ENCODE results near the gene TWF2. TPM values are rescaled to one million over a fixed set of nuclear protein-coding genes. Genes with fewer than 3 reads are reported as not detected.

The TWF2 gene
- total and polyA plus RNA-seq, 2 of the 13 experiments (the other 11 are each of a cell fraction or from before 2014, with no cell fraction given), result 45.5 to 108 TPM

DNA sequence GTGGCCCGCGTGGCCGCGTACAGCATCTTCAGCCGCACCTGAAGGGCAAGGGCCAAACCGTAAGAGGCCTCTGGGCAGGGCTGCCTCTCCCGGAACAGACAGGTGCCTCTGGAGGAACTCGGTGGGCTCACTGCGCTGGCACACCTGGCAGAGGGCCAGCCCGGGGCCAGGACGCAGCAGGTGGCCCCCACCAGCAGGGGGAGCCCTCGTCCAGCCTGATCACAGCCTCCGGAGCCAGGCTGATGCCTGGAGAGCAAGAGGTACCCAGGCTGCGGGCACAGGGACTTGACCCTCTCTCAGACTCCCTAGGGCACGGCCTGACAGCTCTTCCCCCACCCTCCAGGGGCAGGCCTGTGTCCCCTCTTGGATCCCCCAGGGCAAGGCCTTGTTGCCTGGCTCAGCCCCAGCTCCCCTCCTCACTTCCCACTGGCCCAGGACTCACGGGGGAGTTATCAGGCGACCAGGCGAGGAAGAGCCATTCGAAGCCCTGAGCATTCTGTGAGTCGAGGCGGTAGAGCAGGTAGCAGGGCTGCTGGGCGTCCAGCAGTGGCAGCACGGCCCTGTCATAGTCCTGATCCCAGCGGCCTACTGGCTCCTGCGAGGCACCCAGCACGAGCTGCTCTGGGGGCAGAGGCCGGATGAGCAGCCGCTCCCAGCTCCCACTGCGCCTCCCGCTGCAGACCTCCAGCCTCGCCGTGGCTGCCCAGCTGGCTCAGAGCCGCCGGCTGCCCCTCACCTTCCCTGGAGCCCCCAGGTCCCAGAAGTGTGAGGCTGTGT lies 7.3 kb downstream of the TWF2 start (continued):
- TF ChIP-seq, protein P1, sequence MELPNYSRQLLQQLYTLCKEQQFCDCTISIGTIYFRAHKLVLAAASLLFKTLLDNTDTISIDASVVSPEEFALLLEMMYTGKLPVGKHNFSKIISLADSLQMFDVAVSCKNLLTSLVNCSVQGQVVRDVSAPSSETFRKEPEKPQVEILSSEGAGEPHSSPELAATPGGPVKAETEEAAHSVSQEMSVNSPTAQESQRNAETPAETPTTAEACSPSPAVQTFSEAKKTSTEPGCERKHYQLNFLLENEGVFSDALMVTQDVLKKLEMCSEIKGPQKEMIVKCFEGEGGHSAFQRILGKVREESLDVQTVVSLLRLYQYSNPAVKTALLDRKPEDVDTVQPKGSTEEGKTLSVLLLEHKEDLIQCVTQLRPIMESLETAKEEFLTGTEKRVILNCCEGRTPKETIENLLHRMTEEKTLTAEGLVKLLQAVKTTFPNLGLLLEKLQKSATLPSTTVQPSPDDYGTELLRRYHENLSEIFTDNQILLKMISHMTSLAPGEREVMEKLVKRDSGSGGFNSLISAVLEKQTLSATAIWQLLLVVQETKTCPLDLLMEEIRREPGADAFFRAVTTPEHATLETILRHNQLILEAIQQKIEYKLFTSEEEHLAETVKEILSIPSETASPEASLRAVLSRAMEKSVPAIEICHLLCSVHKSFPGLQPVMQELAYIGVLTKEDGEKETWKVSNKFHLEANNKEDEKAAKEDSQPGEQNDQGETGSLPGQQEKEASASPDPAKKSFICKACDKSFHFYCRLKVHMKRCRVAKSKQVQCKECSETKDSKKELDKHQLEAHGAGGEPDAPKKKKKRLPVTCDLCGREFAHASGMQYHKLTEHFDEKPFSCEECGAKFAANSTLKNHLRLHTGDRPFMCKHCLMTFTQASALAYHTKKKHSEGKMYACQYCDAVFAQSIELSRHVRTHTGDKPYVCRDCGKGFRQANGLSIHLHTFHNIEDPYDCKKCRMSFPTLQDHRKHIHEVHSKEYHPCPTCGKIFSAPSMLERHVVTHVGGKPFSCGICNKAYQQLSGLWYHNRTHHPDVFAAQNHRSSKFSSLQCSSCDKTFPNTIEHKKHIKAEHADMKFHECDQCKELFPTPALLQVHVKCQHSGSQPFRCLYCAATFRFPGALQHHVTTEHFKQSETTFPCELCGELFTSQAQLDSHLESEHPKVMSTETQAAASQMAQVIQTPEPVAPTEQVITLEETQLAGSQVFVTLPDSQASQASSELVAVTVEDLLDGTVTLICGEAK (IDR thresholded peaks at IDR 0.05), result no peak
- TF ChIP-seq, protein P1 (CRISPR knock-in tag; IDR thresholded peaks at IDR 0.05), result no peak
- TF ChIP-seq, protein P2, sequence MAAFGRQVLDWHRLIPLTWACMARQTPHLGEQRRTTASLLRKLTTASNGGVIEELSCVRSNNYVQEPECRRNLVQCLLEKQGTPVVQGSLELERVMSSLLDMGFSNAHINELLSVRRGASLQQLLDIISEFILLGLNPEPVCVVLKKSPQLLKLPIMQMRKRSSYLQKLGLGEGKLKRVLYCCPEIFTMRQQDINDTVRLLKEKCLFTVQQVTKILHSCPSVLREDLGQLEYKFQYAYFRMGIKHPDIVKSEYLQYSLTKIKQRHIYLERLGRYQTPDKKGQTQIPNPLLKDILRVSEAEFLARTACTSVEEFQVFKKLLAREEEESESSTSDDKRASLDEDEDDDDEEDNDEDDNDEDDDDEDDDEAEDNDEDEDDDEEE (CRISPR knock-in tag; IDR thresholded peaks at IDR 0.05), result no peak
- TF ChIP-seq ZNF44 (CRISPR knock-in tag; IDR thresholded peaks at IDR 0.05) (no peak), YEATS4 (CRISPR knock-in tag; IDR thresholded peaks at IDR 0.05; ENCODE audit: borderline replicate concordance) (no peak), PAF1 (CRISPR knock-in tag; IDR thresholded peaks at IDR 0.05) (no peak), NFKB2 (CRISPR knock-in tag; IDR thresholded peaks at IDR 0.05; ENCODE audit: borderline replicate concordance) (no peak), ZNF570 (CRISPR knock-in tag; IDR thresholded peaks at IDR 0.05; ENCODE audit: borderline replicate concordance) (no peak), ZNF746 (CRISPR knock-in tag; IDR thresholded peaks at IDR 0.05) (no peak)
- TF ChIP-seq, protein P3, sequence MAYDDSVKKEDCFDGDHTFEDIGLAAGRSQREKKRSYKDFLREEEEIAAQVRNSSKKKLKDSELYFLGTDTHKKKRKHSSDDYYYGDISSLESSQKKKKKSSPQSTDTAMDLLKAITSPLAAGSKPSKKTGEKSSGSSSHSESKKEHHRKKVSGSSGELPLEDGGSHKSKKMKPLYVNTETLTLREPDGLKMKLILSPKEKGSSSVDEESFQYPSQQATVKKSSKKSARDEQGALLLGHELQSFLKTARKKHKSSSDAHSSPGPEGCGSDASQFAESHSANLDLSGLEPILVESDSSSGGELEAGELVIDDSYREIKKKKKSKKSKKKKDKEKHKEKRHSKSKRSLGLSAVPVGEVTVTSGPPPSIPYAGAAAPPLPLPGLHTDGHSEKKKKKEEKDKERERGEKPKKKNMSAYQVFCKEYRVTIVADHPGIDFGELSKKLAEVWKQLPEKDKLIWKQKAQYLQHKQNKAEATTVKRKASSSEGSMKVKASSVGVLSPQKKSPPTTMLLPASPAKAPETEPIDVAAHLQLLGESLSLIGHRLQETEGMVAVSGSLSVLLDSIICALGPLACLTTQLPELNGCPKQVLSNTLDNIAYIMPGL (CRISPR knock-in tag; IDR thresholded peaks at IDR 0.05; ENCODE audit: borderline replicate concordance in 1 of 2, low read depth in 1 of 2), result 0 out of 4 replicates have a peak, but pooled peaks have one; percentile 45 to 46
- TF ChIP-seq, protein P4, sequence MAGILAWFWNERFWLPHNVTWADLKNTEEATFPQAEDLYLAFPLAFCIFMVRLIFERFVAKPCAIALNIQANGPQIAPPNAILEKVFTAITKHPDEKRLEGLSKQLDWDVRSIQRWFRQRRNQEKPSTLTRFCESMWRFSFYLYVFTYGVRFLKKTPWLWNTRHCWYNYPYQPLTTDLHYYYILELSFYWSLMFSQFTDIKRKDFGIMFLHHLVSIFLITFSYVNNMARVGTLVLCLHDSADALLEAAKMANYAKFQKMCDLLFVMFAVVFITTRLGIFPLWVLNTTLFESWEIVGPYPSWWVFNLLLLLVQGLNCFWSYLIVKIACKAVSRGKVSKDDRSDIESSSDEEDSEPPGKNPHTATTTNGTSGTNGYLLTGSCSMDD (CRISPR knock-in tag; IDR thresholded peaks at IDR 0.05), result no peak
- TF ChIP-seq, protein P5, sequence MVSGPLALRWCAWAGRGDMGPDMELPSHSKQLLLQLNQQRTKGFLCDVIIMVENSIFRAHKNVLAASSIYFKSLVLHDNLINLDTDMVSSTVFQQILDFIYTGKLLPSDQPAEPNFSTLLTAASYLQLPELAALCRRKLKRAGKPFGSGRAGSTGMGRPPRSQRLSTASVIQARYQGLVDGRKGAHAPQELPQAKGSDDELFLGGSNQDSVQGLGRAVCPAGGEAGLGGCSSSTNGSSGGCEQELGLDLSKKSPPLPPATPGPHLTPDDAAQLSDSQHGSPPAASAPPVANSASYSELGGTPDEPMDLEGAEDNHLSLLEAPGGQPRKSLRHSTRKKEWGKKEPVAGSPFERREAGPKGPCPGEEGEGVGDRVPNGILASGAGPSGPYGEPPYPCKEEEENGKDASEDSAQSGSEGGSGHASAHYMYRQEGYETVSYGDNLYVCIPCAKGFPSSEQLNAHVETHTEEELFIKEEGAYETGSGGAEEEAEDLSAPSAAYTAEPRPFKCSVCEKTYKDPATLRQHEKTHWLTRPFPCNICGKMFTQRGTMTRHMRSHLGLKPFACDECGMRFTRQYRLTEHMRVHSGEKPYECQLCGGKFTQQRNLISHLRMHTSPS (CRISPR knock-in tag; IDR thresholded peaks at IDR 0.05; ENCODE audit: low read depth), result peak; percentile 62; the same call in 1 of the 2 replicates
